T-helper 2 cell treated with Interferon-gamma antibody and Interleukin-4, amounts not matched to agents 5 μg/mL and 100 μg/mL, for 36 hours (primary cell): ENCODE measurements around the gene CD58.
"Not testable (repeated sequence)": the region's sequence is repeated elsewhere in the genome, so short reads cannot be mapped to it uniquely, and the experiment has no call there.

Experiments used
- DNase-seq: peaks from one replicate; pipeline ENCODE4 v3.0.0; 2021; ENCODE audit warnings: low spot score
- H3K27ac Mint-ChIP-seq: one replicate; pipeline ENCODE4 v1.8.0; 2021; ENCODE audit warnings: mild to moderate bottlenecking, mixed read lengths
- H3K27me3 Mint-ChIP-seq: one replicate; pipeline ENCODE4 v1.8.0; 2021; ENCODE audit warnings: low read depth, mixed read lengths
- H3K36me3 Mint-ChIP-seq: one replicate; pipeline ENCODE4 v1.8.0; 2021; ENCODE audit warnings: low read depth, mixed read lengths
- H3K4me1 Mint-ChIP-seq: one replicate; pipeline ENCODE4 v1.8.0; 2021; ENCODE audit warnings: low read depth, mixed read lengths
- H3K4me3 Mint-ChIP-seq: one replicate; pipeline ENCODE4 v1.8.0; 2022; ENCODE audit warnings: mild to moderate bottlenecking, moderate library complexity, mixed read lengths
- H3K9me3 Mint-ChIP-seq: one replicate; pipeline ENCODE4 v1.8.0; 2021; ENCODE audit warnings: mixed read lengths

Gene CD58

GRCh38 chr1:116598420-116599036, 27.7 kb upstream of the CD58 start:
- H3K27ac Mint-ChIP-seq, DNase-seq, H3K4me3 Mint-ChIP-seq, H3K9me3 Mint-ChIP-seq, H3K27me3 Mint-ChIP-seq, H3K36me3 Mint-ChIP-seq: not testable (repeated sequence)
- H3K4me1 Mint-ChIP-seq, result peaks cover 15% of the 10 kb centered on the region

GRCh38 chr1:116597388-116597787, 26.6 kb upstream of the CD58 start:
- H3K4me3 Mint-ChIP-seq, H3K9me3 Mint-ChIP-seq, H3K27ac Mint-ChIP-seq, H3K27me3 Mint-ChIP-seq, DNase-seq, H3K36me3 Mint-ChIP-seq: not testable (repeated sequence)
- H3K4me1 Mint-ChIP-seq, result peaks cover 15% of the 10 kb centered on the region

GRCh38 chr1:116596742-116597307, 26.0 kb upstream of the CD58 start:
- H3K27ac Mint-ChIP-seq, DNase-seq, H3K36me3 Mint-ChIP-seq, H3K27me3 Mint-ChIP-seq, H3K4me3 Mint-ChIP-seq, H3K9me3 Mint-ChIP-seq: not testable (repeated sequence)
- H3K4me1 Mint-ChIP-seq, result peaks cover 15% of the 10 kb centered on the region

GRCh38 chr1:116595946-116596741, 25.3 kb upstream of the CD58 start:
- H3K36me3 Mint-ChIP-seq, H3K27ac Mint-ChIP-seq, H3K27me3 Mint-ChIP-seq, H3K9me3 Mint-ChIP-seq: not testable (repeated sequence)
- Mint-ChIP-seq H3K4me3 (peak overlapping the region; percentile 76), H3K4me1 (peaks cover 15% of the 10 kb centered on the region)
- peak; percentile 19 for DNase-seq

- not testable (repeated sequence) for H3K27ac Mint-ChIP-seq, H3K9me3 Mint-ChIP-seq, H3K36me3 Mint-ChIP-seq, DNase-seq, H3K4me3 Mint-ChIP-seq, H3K27me3 Mint-ChIP-seq
- H3K4me1 Mint-ChIP-seq, result peaks cover 15% of the 10 kb centered on the region
Measured at GRCh38 chr1:116595065-116595840, 24.4 kb upstream of the CD58 start.

- H3K27me3 Mint-ChIP-seq, H3K4me3 Mint-ChIP-seq, H3K27ac Mint-ChIP-seq, H3K9me3 Mint-ChIP-seq, DNase-seq, H3K36me3 Mint-ChIP-seq: not testable (repeated sequence)
- peaks cover 15% of the 10 kb centered on the region for H3K4me1 Mint-ChIP-seq
Measured at GRCh38 chr1:116593977-116594376, 23.2 kb upstream of the CD58 start.

GRCh38 chr1:116593401-116593800, 22.6 kb upstream of the CD58 start:
- not testable (repeated sequence) for H3K27me3 Mint-ChIP-seq, H3K4me3 Mint-ChIP-seq, H3K9me3 Mint-ChIP-seq, H3K27ac Mint-ChIP-seq, DNase-seq, H3K36me3 Mint-ChIP-seq
- H3K4me1 Mint-ChIP-seq, result peaks cover 15% of the 10 kb centered on the region

GRCh38 chr1:116591951-116592605, 21.3 kb upstream of the CD58 start:
- not testable (repeated sequence) for H3K27ac Mint-ChIP-seq, H3K4me1 Mint-ChIP-seq, H3K36me3 Mint-ChIP-seq, H3K4me3 Mint-ChIP-seq, H3K9me3 Mint-ChIP-seq, H3K27me3 Mint-ChIP-seq, DNase-seq

GRCh38 chr1:116591006-116591950, 20.5 kb upstream of the CD58 start:
- DNase-seq, H3K4me3 Mint-ChIP-seq, H3K4me1 Mint-ChIP-seq, H3K9me3 Mint-ChIP-seq, H3K36me3 Mint-ChIP-seq, H3K27me3 Mint-ChIP-seq, H3K27ac Mint-ChIP-seq: not testable (repeated sequence)

GRCh38 chr1:116590359-116591005, 19.7 kb upstream of the CD58 start:
- not testable (repeated sequence) for H3K27me3 Mint-ChIP-seq, H3K4me1 Mint-ChIP-seq, H3K27ac Mint-ChIP-seq, H3K9me3 Mint-ChIP-seq, H3K4me3 Mint-ChIP-seq, H3K36me3 Mint-ChIP-seq, DNase-seq

- H3K4me3 Mint-ChIP-seq, H3K27ac Mint-ChIP-seq, H3K4me1 Mint-ChIP-seq, H3K9me3 Mint-ChIP-seq, DNase-seq, H3K36me3 Mint-ChIP-seq, H3K27me3 Mint-ChIP-seq: not testable (repeated sequence)
Measured at GRCh38 chr1:116589101-116589735, 18.4 kb upstream of the CD58 start.

GRCh38 chr1:116587501-116588227, 16.8 kb upstream of the CD58 start:
- Mint-ChIP-seq H3K9me3 (no peaks in the 10 kb centered on the region), H3K27ac (no peak overlapping the region), H3K27me3 (no peaks in the 10 kb centered on the region), H3K36me3 (no peaks in the 10 kb centered on the region), H3K4me3 (no peak overlapping the region), H3K4me1 (no peaks in the 10 kb centered on the region)
- DNase-seq, result no peak
